GM19463 (cell line): ENCODE measurements around the gene KDM1B.

Experiments used
- ATAC-seq: cut with Tn5 transposase; IDR thresholded peaks from one replicate; pipeline ENCODE4 v1.9.1; 2021; ENCODE audit warnings: mild to moderate bottlenecking, moderate library complexity; ENCODE audit not compliant: unreplicated experiment

The KDM1B gene

GRCh38 chr6:18155150-18155863, at the start of gene KDM1B:
Gene KDM1B (plus strand): TSS chr6:18155422. CDS start chr6:18159896, 4,474 bp downstream.
- ATAC-seq, result peak; percentile 86

GRCh38 chr6:18107061-18107460, 48.2 kb upstream of the KDM1B start:
- ATAC-seq, result no peak

GRCh38 chr6:18110162-18110561, 45.1 kb upstream of the KDM1B start:
- ATAC-seq, result no peak

GRCh38 chr6:18115356-18115755, 39.9 kb upstream of the KDM1B start:
- ATAC-seq, result no peak

- ATAC-seq, result no peak
Observed at GRCh38 chr6:18117136-18117535, 38.1 kb upstream of the KDM1B start.

GRCh38 chr6:18118330-18118729, 36.9 kb upstream of the KDM1B start:
- no peak for ATAC-seq

- no peak for ATAC-seq
Observed at GRCh38 chr6:18119236-18119635, 36.0 kb upstream of the KDM1B start.

- ATAC-seq, result no peak
Observed at GRCh38 chr6:18121580-18122127, 33.6 kb upstream of the KDM1B start.

GRCh38 chr6:18122128-18123093, 32.8 kb upstream of the KDM1B start, which contains the start of gene NHLRC1:
Gene NHLRC1 (minus strand): TSS chr6:18122677. CDS start chr6:18122606, 71 bp downstream.
- ATAC-seq, result peak; percentile 100

GRCh38 chr6:18126121-18126520, 29.1 kb upstream of the KDM1B start:
- ATAC-seq, result no peak

- no peak for ATAC-seq
Observed at GRCh38 chr6:18132346-18132745, 22.9 kb upstream of the KDM1B start.

- ATAC-seq, result no peak
Observed at GRCh38 chr6:18135171-18135570, 20.1 kb upstream of the KDM1B start.

GRCh38 chr6:18136260-18136659, 19.0 kb upstream of the KDM1B start:
- no peak for ATAC-seq

GRCh38 chr6:18138906-18139305, 16.3 kb upstream of the KDM1B start:
- no peak for ATAC-seq

- no peak for ATAC-seq
Observed at GRCh38 chr6:18139935-18140621, 15.1 kb upstream of the KDM1B start.

GRCh38 chr6:18141805-18142590, 13.2 kb upstream of the KDM1B start:
- ATAC-seq, result no peak

- no peak for ATAC-seq
Observed at GRCh38 chr6:18142591-18142861, 12.7 kb upstream of the KDM1B start.

- no peak for ATAC-seq
Observed at GRCh38 chr6:18147160-18147559, 8.1 kb upstream of the KDM1B start.

- ATAC-seq, result no peak
Observed at GRCh38 chr6:18147616-18148015, 7.6 kb upstream of the KDM1B start.

GRCh38 chr6:18148304-18149025, 6.8 kb upstream of the KDM1B start:
- ATAC-seq, result no peak
